IMR-90 (cell line): Measurements from ENCODE around the gene STAMBPL1.

Experiments
- BHLHE40 ChIP-seq: fragments of 150-350 bp; IDR thresholded peaks from 2 replicates; pipeline ENCODE4 v1.6.1; 2016; ENCODE audit warnings: mild to moderate bottlenecking, low read depth, low read length
- CTCF ChIP-seq: conservative IDR thresholded peaks from 2 replicates; pipeline ENCODE4 v1.5.1; 2012; ENCODE audit warnings: mild to moderate bottlenecking, low read depth, low read length, improper control_type of control experiment
- MAZ ChIP-seq: IDR thresholded peaks from 2 replicates; pipeline ENCODE4 v1.6.1; 2012; ENCODE audit warnings: low read depth, mild to moderate bottlenecking, low read length, improper control_type of control experiment, moderate library complexity, borderline replicate concordance
- NFE2L2 ChIP-seq: fragments of 150-350 bp; IDR thresholded peaks from 2 replicates; pipeline ENCODE4 v1.6.1; 2016; ENCODE audit warnings: low read depth, mild to moderate bottlenecking, low read length
- POLR2A ChIP-seq: IDR thresholded peaks from 2 replicates; pipeline ENCODE4 v1.6.1; 2012; ENCODE audit warnings: mild to moderate bottlenecking, low read depth, low read length
- RAD21 ChIP-seq: IDR thresholded peaks from 2 replicates; pipeline ENCODE4 v1.6.1; 2012; ENCODE audit warnings: low read length, improper control_type of control experiment
- RCOR1 ChIP-seq: IDR thresholded peaks from 2 replicates; pipeline ENCODE4 v1.6.1; 2012; ENCODE audit warnings: mild to moderate bottlenecking, low read length, improper control_type of control experiment; ENCODE audit not compliant: insufficient replicate concordance
- USF2 ChIP-seq: fragments of 150-350 bp; IDR thresholded peaks from 2 replicates; pipeline ENCODE4 v1.6.1; 2017; ENCODE audit warnings: mild to moderate bottlenecking, antibody characterized with exemption, low read length, low read depth

GRCh38 chr10:88916231-88916630, 36.2 kb downstream of the STAMBPL1 start:
- TF ChIP-seq MAZ (no peak), CTCF (no peak), NFE2L2 (no peak), BHLHE40 (no peak), USF2 (no peak), RCOR1 (no peak), RAD21 (no peak), POLR2A (no peak)
